OCI-LY7 (cell line): ENCODE results near the gene CYP2R1. TPM values are rescaled to one million over a fixed set of nuclear protein-coding genes. Genes with fewer than 3 reads are reported as not detected.
A peak's percentile ranks its signal among the peaks of the same experiment; 100 is the strongest.

Experiments
- BruUV-seq: library from RNA; stranded (reverse); fragments of 400-500 nt; replicated peaks from 2 replicates; lab custom pipeline; 2021; lab: Mats Ljungman, UMichigan
- CTCF ChIA-PET: fragments of 300-600 bp; sonication (Branson Sonifier 250); formaldehyde crosslinking; loops from one replicate; lab custom pipeline; 2022; ENCODE audit warnings: antibody characterized with exemption; ENCODE audit not compliant: unreplicated experiment; lab: Charles Lee
- POLR2A ChIA-PET: fragments of 300-600 bp; sonication (Branson Sonifier 250); formaldehyde crosslinking; loops from one replicate; lab custom pipeline; 2022; ENCODE audit warnings: antibody characterized with exemption; lab: Charles Lee
- DNase-seq: peaks from one replicate; pipeline ENCODE4 v3.0.0-alpha.2; 2015; ENCODE audit warnings: low spot score
- H2AFZ ChIP-seq: fragments of 200-600 bp; sonication (generic), shearing (Covaris generic); 2 replicates; pipeline ENCODE4 v1.6.1; 2014; ENCODE audit warnings: mild to moderate bottlenecking, antibody characterized with exemption, low read length, moderate library complexity
- H3K27ac ChIP-seq: fragments of 200-600 bp; sonication (generic); 2 replicates; pipeline ENCODE4 v1.5.1; 2014; ENCODE audit warnings: mixed run types, low read depth, mild to moderate bottlenecking, moderate library complexity, low read length, inconsistent platforms; ENCODE audit not compliant: poor library complexity, severe bottlenecking
- H3K36me3 ChIP-seq: fragments of 200-600 bp; sonication (generic); 2 replicates; pipeline ENCODE4 v1.6.1; 2014; ENCODE audit warnings: mild to moderate bottlenecking, antibody characterized with exemption, low read length, moderate library complexity, mixed read lengths; ENCODE audit not compliant: insufficient read depth
- H3K4me1 ChIP-seq: fragments of 200-600 bp; sonication (generic); 2 replicates; pipeline ENCODE4 v1.5.1; 2014; ENCODE audit warnings: mild to moderate bottlenecking, low read length; ENCODE audit not compliant: insufficient read depth, poor library complexity, severe bottlenecking
- H3K4me2 ChIP-seq: fragments of 200-600 bp; sonication (generic); 2 replicates; pipeline ENCODE4 v1.6.1; 2014; ENCODE audit warnings: mild to moderate bottlenecking, low read length
- H3K4me3 ChIP-seq: fragments of 200-600 bp; sonication (generic); 2 replicates; pipeline ENCODE4 v1.5.1; 2014; ENCODE audit warnings: mild to moderate bottlenecking, low read depth, low read length; ENCODE audit not compliant: poor library complexity, severe bottlenecking
- H3K79me2 ChIP-seq: fragments of 200-600 bp; sonication (generic); 2 replicates; pipeline ENCODE4 v1.6.1; 2016; ENCODE audit warnings: low read depth, mild to moderate bottlenecking, low read length, moderate library complexity, mixed read lengths; ENCODE audit not compliant: insufficient read depth
- H3K9me2 ChIP-seq: fragments of 200-600 bp; sonication (generic); 2 replicates; pipeline ENCODE4 v1.6.1; 2016; ENCODE audit warnings: mild to moderate bottlenecking, low read length, mixed read lengths; ENCODE audit not compliant: insufficient read depth
- H3K9me3 ChIP-seq: fragments of 200-600 bp; sonication (generic); 2 replicates; pipeline ENCODE4 v1.6.1; 2014; ENCODE audit warnings: mild to moderate bottlenecking, mixed run types, low read length, mixed read lengths
- H4K20me1 ChIP-seq: fragments of 200-600 bp; sonication (generic); 2 replicates; pipeline ENCODE4 v1.6.1; 2014; ENCODE audit warnings: mild to moderate bottlenecking, antibody characterized with exemption, low read length, moderate library complexity, mixed read lengths; ENCODE audit not compliant: insufficient read depth
- CTCF ChIP-seq: fragments of 200-600 bp; sonication (generic); conservative IDR thresholded peaks from 2 replicates; pipeline ENCODE4 v1.5.1; 2014; ENCODE audit warnings: mild to moderate bottlenecking, antibody characterized with exemption, low read length, moderate library complexity, mixed read lengths
- EZH2phosphoT487 ChIP-seq: fragments of 200-600 bp; sonication (generic); IDR thresholded peaks from 2 replicates; pipeline ENCODE4 v1.6.1; 2018; ENCODE audit warnings: low read depth, borderline replicate concordance, mild to moderate bottlenecking, mixed run types, antibody characterized with exemption, low read length, moderate library complexity, mixed read lengths
- intact Hi-C: fragments of 100-400 bp; cut with micrococcal nuclease; formaldehyde crosslinking; loops from one replicate; pipeline ENCODE4 v1.10.0; 2022; ENCODE audit not compliant: unreplicated experiment
- total RNA-seq, 2 experiments: library from RNA; depleted of rRNA in 1 of 2; stranded (reverse); fragments of >200 nt in 1 of 2; shearing (Covaris generic) in 1 of 2; gene quantifications; 2 replicates each; pipeline ENCODE4 v1.2.3, GENCODE V29; 2014 to 2022

Gene CYP2R1
- total RNA-seq, 2 experiments from 2014 or later, result 24.8 to 38.0 TPM

GRCh38 chr11:14914536-14914935, 22.5 kb upstream of the CYP2R1 start:
- no peak for DNase-seq
- no peak overlapping the region for H3K4me3 ChIP-seq
- ChIA-PET POLR2A (no interaction called here), CTCF (no interaction called here)
- no peak overlapping the region for H2AFZ ChIP-seq
- TF ChIP-seq CTCF (no peak), EZH2phosphoT487 (no peak)
- H3K9me3 ChIP-seq, result no peaks in the 10 kb centered on the region
- no peaks in the 10 kb centered on the region for H3K79me2 ChIP-seq
- H3K4me2 ChIP-seq, result no peak overlapping the region
- intact Hi-C loops, result no loop called here
- H4K20me1 ChIP-seq, result no peaks in the 10 kb centered on the region
- no peak overlapping the region for H3K27ac ChIP-seq
- no peaks in the 10 kb centered on the region for H3K9me2 ChIP-seq
- no peaks in the 10 kb centered on the region for H3K36me3 ChIP-seq
- no TSS peak for BruUV-seq
- no peaks in the 10 kb centered on the region for H3K4me1 ChIP-seq

GRCh38 chr11:14908214-14908880, 16.3 kb upstream of the CYP2R1 start:
- peak; percentile 56 for DNase-seq
- ChIA-PET CTCF (interaction anchor here (0.5 to 3.4 kb wide), 18 partner anchors 10 to 1219 kb away, joined by 3 to 41 read pairs (median 4); partner anchors contain the start of genes COPB1 and CYP2R1), POLR2A (interaction anchor here (0.9 to 3.5 kb wide), 7 partner anchors 8 to 369 kb away, joined by 3 to 12 read pairs (median 3); partner anchors contain the start of gene CYP2R1)

More at GRCh38 chr11:14908214-14908880, 16.3 kb upstream of the CYP2R1 start:
- no peaks in the 10 kb centered on the region for H3K9me3 ChIP-seq
- H4K20me1 ChIP-seq, result no peaks in the 10 kb centered on the region
- no peak overlapping the region for H3K27ac ChIP-seq
- TF ChIP-seq CTCF (peak; percentile 85), EZH2phosphoT487 (no peak)
- no peaks in the 10 kb centered on the region for H3K79me2 ChIP-seq
- H3K4me2 ChIP-seq, result peak overlapping the region; percentile 11; the same call in 1 of the 2 replicates
- BruUV-seq, result no TSS peak
- H3K4me1 ChIP-seq, result peaks cover 32% of the 10 kb centered on the region
- no peaks in the 10 kb centered on the region for H3K36me3 ChIP-seq
- H2AFZ ChIP-seq, result peak overlapping the region; percentile 9; the same call in 1 of the 2 replicates
- intact Hi-C loops, result loop anchor here (1.0 to 10.0 kb wide), 6 partner anchors 98 to 1136 kb away; partner anchors contain the start of gene PSMA1
- H3K4me3 ChIP-seq, result no peak overlapping the region
- no peaks in the 10 kb centered on the region for H3K9me2 ChIP-seq
